Measurements from ENCODE around the gene RAVER1.
"Not testable (repeated sequence)": the region's sequence is repeated elsewhere in the genome, so short reads cannot be mapped to it uniquely, and the experiment has no call there.

The RAVER1 gene, protein sequence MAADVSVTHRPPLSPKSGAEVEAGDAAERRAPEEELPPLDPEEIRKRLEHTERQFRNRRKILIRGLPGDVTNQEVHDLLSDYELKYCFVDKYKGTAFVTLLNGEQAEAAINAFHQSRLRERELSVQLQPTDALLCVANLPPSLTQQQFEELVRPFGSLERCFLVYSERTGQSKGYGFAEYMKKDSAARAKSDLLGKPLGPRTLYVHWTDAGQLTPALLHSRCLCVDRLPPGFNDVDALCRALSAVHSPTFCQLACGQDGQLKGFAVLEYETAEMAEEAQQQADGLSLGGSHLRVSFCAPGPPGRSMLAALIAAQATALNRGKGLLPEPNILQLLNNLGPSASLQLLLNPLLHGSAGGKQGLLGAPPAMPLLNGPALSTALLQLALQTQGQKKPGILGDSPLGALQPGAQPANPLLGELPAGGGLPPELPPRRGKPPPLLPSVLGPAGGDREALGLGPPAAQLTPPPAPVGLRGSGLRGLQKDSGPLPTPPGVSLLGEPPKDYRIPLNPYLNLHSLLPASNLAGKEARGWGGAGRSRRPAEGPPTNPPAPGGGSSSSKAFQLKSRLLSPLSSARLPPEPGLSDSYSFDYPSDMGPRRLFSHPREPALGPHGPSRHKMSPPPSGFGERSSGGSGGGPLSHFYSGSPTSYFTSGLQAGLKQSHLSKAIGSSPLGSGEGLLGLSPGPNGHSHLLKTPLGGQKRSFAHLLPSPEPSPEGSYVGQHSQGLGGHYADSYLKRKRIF

DNA sequence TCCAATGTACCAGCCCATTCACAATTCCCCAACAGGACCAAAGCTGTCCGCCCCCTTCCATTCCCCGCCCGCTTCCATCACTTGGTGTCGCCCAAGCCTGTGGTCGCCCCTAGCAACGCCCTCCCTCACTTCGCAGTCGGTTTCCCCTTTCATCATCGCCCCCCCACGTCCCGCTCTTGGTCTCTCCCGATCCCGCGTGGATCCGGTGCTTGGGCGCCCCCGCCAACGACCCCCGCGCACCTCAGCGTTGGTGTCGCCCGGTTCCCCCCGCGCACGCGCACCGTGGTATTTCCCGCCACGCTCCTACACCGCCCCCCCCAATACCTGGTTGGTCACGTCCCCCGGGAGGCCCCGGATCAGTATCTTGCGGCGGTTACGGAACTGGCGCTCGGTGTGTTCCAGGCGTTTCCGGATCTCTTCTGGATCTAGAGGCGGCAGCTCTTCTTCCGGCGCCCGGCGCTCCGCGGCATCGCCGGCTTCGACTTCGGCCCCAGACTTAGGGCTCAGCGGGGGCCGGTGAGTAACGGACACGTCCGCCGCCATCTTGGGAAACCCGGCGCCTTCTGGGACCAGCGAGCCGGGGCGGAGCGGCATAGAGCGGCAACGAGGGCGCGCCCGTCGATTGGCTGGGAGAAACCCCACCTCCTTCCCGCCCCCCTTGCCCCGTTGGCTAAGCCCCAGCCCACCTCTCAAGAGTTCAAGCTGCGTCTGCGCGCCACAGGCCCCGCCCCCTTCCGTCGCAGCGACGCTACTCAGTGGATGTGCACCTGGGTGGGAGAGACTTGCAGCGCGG, at the start of gene RAVER1:
Gene RAVER1 (minus strand): TSS at position 565 of the 793 bp plus-strand sequence. CDS start 22 bp downstream, at position 543.
- DNase-seq (ENCODE audit: low spot score): peak; percentile 99

DNA sequence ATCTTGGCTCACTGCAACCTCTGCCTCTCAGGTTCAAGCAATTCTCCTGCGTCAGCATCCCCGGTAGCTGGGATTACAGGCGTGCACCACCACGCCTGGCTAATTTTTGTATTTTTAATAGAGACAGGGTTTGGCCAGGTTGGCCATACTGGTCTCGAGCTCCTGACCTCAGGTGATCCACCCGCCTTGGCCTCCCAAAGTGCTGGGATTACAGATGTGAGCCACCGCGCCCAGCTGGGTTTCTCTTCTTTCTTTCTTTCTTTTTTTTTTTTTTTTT, 49.8 kb upstream of the RAVER1 start:
- not testable (repeated sequence) for DNase-seq (ENCODE audit: low spot score)

DNA sequence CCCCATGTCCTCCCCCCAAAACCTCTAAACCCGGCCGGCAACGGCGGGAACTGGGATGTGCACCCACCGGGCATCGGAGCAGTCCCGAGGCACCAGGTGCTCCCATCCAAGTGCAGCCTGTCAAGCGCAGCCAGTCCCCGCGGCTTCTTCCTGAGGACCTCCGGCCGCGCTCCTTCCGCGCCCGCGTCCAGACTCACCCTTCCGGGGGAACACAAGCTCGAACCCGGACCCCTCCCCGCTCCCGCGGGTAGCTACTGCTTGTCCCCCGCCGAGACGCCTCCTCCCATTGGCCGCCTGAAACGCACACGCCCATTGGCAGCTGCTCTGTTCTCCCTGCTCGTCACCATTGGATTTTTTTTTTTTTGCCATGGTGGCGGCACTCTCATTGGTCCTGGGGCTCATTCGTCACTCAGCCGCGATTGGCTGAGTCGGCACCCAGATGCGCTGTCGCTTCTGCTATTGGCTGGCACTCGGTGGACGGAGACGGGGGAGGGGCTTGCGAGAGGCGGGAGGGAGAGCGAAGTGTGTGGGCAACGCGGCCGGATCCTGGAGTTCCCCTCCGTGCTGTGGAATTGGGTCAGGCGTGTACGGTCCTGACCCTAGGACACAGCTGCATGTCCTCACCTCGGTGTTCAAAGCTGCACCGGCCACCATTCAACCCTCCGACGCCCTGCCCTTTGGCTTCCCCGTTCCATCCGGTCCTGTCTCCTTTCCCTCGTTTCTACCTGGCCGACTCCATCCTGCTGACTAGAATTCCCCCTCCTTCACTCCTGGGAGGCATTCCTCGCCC, 47.2 kb upstream of the RAVER1 start, which contains the start of gene TYK2:
Gene TYK2 (minus strand): TSS at position 260 of the 790 bp plus-strand sequence. CDS start 2,166 bp downstream, outside the sequence.
- peak; percentile 99 for DNase-seq (ENCODE audit: low spot score)

DNA sequence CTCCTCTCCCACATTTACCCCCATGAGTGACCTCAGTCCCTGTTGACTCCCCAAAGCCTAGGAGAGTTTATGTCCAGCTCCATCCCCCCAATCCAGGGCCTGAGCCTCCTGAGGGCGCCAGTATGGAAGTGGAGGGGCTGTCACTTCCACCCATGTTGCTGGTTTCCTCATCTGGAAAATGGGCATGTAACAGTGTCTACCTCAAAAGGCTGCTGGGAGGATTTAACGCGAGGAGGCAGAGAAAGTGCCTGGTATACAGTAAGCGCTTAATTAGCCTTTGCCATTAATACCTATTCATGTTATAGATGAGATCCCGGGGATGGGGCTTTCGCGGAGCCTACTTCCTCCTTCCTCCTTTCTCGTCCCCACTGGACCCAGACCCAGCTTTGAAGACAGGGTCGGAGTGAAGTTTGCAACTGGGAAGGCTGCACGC, 46.6 kb upstream of the RAVER1 start:
- DNase-seq (ENCODE audit: low spot score): no peak

DNA sequence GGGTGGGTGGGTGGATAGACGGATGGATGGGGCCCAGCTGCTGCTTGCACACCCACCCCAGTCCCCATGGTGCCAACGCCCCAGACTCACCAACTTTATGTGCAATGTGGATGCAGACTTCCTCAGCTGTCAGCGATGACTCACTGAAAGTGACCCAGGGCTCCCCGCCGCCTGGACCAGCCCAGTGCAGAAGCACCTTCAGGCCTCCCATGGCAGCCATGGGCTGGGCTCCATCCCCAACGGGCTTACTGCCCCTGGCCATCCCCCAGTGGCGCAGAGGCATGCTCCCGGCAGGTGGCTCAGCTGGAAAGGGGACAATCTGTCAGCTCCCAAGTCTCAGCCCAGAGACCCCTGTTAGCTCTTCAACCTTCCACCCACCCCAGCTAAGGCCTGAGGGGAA, 44.8 kb upstream of the RAVER1 start:
- DNase-seq (ENCODE audit: low spot score): no peak

DNA sequence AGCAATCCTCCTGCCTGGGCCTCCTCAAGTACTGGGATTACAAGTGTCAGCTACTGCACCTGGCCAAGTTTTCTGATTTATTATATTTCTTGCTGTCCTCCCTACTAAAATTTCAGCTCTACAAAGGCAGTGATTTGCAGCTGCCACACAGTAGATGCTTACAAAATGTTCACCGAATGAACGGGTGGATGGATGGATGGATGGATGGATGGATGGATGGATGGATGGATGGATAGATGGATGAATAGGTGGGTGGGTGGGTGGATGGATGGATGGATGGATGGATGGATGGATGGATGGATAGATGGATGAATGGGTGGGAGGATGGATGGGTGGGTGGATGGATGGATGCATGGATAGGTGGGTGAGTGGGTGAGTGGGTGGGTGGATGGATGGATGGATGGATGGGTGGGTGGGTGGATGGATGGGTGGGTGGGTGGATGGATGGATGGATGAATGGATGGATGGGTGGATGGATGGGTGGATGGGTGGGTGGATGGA, 43.9 kb upstream of the RAVER1 start:
- DNase-seq (ENCODE audit: low spot score): not testable (repeated sequence)

DNA sequence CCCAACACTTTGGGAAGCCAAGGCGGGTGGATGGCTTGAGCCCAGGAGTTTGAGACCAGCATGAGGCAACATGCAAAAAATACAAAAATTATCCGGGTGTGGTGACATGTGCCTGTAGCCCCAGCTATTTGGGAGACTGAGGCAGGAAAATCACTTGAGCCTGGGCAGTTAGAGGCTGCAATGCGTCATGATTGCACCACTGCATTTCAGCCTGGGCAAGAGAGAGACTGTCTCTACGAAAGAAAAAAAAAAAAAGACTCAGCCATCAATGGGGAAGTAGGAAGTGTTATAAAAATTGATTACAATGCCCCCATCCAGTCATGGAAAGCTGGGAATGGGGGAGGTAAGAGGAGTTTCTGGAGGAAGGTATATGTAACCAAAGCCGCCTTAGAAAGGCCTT, 41.6 kb upstream of the RAVER1 start:
- DNase-seq (ENCODE audit: low spot score): no peak

DNA sequence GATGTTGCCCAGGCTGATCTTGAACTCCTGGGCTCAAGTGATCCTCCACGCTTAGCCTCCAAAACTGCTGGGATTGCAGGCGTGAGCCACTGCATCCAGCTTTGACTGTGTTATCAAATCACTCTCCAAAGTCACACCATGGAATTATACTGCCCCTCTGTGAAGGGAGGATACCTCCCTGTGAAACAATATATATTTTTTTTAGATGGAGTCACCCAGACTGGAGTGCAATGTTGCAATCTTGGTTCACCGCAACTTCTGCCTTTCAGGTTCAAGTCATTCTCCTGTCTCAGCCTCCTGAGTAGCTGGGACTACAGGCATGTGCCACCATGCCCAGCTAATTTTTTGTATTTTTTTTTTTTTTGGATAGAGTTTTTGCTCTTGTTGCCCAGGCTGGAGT, 39.4 kb upstream of the RAVER1 start:
- peak; percentile 52 for DNase-seq (ENCODE audit: low spot score)

DNA sequence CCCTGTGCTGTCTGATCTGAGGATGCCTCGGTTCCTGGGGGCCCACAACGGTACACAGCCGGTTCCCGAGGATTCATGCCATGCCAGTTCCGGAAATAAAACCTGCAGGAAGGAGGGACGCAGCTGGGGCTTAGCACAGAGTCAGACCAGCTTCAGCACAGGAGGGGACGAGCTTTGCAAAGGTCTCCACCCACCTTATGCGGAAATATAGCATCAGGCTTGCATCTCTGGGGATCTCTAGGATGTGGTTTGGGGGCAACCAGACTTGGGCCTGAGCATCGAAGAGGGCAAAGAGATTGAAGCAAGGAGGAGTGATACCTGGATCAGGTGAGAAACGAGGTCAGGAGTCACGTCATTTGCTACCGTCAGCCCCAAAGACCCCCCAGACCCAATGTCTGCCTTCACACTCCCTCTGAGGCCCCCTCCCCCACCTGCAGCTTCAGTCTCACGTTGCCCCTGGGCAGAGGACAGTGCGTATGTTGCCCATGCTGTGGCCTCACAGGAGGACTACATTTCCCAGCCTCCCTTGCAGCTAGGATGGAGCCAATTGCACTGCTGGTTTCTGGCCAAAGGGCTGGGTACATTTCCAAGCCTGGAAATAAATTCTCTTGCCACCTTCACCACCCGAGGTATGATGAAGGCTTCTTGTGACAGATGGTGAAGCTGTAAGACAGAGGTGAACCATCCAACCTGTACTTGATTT, 34.9 kb upstream of the RAVER1 start:
- DNase-seq (ENCODE audit: low spot score): no peak

DNA sequence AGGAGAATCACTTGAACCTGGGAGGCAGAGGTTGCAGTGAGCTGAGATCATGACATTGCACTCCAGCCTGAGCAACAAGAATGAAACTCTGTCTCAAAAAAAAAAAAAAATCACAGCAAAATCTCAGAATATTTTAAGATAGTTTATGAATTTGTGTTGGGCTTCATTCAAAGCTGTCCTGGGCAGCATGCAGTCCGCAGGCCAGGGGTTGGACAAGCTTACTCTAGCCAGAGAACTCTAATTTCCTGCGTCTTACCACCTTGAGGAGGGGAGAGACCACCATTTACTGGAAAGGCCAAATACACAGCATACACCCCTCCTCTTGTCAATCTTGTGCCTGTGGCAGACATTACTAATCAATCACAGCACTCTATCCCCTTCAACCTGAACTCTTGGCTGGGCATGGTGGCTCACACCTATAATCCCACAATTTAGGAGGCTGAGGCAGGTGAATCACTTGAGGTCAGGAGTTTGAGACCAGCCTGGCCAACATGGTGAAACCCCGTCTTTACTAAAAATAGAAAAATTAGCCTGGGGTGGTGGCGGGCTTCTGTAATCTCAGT, 33.7 kb upstream of the RAVER1 start:
- DNase-seq (ENCODE audit: low spot score): not testable (repeated sequence)

DNA sequence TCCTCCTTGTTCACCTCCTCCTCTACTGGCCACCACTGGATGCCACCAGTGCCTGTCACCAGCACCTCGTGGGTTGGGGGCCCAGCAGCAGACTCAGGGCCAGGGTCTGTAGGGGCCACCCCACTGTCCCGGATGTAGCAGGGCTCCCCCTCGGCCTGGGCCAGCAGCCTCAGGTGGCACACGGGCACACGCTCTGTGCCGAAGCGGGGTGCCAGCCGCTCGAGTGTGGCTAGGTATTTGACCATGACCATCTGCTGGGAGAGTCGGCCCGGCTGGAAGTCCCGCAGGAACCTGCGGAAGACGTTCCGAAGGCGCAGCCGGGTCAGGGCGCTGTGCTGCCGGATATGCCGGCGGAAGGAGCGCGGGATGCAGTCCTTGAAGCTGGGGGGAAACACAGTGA, 32.2 kb upstream of the RAVER1 start:
- DNase-seq (ENCODE audit: low spot score): no peak

DNA sequence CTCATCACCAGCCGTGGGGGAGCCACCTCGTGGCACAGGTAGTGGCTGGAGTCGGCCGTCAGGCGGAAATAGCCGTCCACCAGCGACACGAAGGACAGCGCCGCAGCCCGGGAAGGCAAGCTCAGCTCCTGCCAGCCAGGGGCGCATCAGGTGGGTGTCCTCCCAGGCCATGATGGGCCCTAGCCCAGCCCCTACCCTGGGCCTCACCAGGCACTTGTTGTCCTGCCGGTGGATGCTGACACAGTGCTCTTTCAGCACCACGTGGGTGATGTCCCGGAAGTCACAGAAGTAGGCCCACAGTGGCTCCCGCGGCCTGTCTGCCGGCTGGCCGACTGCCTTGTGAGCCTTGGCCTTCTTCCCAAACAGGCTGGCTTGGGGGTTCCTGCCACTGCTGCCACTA, 31.3 kb upstream of the RAVER1 start:
- peak; percentile 37 for DNase-seq (ENCODE audit: low spot score)

DNA sequence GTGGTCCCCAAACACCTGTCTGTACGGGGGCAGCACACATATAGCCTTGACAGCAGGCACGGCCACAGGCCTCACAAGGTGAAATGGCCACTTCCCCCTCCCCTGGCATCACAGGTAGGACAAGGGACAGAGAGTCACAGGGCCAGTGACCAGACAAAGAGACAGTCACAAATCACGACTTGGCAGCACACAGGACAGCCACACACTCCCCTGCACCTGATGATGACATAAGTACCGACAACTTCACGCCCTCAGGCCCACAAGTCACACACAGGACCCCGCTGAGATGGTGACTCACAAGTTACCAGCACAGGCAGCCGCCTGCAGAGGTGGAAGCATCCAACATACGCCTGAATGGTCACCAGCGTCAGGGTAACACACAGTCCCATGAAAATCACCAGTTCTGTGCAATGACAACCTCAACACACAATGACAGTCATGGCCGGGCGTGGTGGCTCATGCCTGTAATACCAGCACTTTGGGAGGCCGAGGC, 30.5 kb upstream of the RAVER1 start:
- no peak for DNase-seq (ENCODE audit: low spot score)

DNA sequence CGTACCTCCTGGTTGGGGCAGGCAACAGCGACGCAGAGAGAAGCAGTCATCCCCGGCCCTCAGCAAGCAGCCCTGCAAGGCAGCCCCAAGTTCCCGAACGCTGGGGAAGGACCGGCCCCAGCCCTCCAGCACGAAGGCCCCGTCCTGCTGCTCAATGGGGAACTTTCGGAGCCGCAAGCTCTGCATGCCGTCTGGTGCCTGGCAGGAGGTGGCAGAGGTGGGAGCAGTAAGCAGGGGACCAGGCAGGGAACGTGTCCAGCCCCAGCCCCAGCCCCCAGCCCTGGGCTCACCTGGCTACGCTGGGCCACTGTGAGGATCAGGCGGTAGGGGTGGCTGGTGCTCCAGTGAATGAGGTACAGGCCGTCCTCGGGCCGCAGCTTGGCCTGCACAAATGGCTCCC, 28.9 kb upstream of the RAVER1 start:
- DNase-seq (ENCODE audit: low spot score): no peak

DNA sequence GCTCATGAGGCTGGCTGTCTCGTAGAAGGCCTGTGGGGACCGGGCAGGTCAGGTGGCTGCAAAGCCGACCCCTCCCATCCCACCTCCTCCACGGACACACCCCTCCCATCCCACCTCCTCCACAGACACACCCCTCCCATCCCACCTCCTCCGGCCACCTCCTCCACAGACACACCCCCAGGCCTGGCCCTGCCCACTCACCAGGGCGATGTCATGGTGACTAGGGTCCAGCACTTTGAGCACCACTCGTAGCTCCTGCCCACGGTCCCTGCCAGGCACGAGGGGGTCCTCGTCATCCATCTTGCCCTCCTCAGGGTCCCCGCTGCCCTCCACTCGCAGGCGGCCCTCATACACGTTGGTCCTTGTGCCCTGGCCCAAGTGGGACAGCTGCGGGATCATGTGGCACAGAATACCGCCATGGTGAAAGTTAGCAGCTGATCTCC, 28.3 kb upstream of the RAVER1 start:
- DNase-seq (ENCODE audit: low spot score): no peak

DNA sequence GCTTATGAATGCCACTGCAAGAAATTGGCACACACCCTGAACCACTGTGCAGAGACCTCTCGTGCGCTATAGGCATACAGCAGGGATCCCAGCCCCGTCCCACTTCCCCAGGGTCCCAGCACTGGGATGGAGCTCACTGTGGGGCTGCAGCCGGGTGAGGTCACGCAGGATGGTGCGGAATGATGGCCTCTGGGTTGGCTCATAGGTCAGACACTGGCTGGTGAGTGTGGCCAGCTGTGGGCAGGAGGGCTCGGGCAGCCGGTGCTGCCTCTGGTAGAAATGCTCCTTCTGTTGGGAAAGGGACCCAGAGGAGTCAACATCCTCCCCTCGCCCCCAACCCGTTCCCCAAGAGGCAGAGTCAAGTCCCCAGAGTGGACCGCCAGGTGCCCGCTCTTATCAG, 23.1 kb upstream of the RAVER1 start:
- no peak for DNase-seq (ENCODE audit: low spot score)

DNA sequence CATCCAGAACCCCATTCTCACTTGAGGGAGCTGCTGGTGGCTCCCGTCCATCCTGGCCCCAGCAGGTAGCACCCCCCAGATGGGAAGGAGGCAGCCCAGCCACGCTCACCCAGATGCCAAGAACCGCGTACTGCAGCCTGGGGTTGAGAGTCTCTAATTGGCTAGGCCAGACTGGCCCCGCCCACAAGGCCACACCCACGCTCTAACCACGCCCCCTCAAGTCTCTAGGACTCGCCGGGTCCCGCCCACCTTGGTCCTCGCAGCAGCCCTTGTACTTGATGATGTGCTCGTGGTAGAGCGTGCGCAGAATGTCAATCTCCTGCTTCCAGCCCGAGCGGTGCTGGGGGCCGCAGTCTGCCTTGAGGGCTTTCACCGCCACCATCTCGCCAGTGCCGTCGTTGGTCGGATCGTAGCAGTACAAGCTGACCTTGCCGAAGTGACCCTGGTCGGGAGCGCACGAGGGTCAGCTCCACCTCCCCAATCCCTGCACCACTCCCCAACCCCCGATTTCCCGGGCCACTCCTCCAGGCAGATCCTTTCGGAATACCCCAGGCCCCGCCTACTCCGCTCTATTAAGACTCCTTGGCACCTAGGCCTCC, 20.6 kb upstream of the RAVER1 start:
- no peak for DNase-seq (ENCODE audit: low spot score)

DNA sequence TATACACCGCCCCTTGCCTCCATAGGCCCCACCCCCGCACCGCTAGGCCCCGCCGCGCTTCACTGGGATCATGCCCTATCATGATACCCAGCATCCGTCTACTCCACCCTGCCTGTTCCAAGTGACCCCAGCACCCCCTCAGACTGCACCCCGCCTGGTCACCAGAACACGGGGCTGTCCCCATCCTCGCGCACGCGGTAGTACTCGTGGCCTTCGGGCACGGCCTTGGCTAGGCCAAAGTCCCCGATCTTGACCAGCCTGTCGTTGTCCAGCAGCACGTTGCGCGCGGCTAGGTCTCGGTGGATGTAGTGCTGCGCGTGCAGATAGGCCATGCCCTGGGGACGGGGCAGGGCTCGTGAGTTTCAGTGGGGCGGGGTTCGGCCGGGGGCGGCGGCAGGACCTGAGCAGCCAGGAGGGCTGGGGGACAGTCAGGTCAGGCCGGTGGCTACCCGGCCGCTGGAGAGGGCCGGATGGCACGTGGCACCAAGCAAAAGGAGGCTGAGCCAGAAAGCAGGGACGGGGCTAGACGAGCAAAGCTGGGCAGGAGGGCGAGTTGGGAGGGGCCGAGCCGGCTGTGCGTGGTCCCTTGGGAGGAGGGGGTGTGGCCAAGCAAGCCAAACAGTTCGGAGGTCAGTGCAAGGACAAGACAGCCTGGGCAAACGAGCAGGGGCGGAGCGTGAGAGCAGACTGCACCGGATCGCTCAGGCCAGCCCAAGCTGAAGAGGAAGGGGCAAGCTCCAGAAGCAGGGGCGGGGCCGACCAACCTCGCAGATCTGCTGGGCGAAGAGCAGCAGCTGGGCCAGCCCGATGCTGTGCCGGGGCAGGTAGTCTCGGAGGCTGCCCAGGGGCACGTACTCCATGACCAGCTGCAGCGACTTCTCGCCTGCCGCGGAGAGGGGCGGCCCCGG, 19.7 kb upstream of the RAVER1 start:
- DNase-seq (ENCODE audit: low spot score): no peak

DNA sequence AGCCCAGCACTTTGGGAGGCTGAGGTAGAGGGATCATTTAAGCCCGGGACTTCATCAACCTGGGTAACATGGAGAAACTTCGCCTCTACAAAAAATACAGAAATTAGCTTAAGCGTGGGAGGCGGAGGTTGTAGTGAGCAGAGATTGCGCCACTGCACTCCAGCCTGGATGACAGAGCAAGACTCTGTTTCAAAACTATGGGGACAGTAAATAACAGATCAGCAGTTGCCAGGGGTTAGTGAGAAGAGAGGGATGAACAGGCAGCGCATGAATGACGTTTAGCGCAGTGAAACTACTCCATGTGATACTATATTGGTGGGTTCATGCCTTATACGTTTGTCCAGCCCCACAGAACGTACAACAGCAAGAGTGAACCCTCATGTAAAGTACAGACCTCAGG, 13.2 kb upstream of the RAVER1 start:
- peak; percentile 56 for DNase-seq (ENCODE audit: low spot score)

Measured in Ammon's horn (tissue), 1 donor.